ENCODE measurements around the gene PTPN20.

The PTPN20 gene

DNA sequence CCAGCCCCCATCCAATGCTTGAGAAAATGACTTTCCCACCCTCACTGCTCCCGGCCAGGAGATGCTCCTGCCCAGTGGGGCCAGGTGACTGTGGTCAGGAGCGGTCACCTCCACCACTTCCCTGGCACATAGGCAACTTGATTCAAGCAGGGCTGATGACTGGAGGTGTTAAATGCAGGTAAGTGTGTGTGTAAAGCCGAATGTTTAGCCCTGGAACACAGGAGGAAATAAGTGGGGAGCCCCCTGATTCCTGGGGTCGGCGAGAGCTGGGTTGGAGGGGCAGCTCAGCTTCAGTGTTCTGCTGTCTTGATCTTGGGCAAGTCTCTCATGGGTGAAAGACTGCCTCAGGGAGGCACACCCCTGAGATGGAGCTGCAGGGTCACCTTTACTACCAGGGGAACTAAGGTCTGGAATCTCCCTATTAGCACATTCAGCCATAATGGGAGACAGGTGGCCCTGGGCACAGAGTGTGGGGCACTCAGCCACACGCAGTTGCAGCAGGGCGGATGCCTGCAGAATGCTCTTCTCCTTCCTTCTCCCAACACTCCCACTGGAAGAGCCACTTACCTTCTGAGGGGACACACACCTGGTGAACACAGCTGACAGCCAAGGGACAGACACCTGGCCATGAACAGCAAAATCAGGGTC is 124.1 kb downstream of the PTPN20 start:
- DNase-seq (ENCODE audit: low read depth): no peak
- no peak overlapping the region for H3K4me3 ChIP-seq (ENCODE audit: low read depth, low read length)
- TF ChIP-seq, protein P1, sequence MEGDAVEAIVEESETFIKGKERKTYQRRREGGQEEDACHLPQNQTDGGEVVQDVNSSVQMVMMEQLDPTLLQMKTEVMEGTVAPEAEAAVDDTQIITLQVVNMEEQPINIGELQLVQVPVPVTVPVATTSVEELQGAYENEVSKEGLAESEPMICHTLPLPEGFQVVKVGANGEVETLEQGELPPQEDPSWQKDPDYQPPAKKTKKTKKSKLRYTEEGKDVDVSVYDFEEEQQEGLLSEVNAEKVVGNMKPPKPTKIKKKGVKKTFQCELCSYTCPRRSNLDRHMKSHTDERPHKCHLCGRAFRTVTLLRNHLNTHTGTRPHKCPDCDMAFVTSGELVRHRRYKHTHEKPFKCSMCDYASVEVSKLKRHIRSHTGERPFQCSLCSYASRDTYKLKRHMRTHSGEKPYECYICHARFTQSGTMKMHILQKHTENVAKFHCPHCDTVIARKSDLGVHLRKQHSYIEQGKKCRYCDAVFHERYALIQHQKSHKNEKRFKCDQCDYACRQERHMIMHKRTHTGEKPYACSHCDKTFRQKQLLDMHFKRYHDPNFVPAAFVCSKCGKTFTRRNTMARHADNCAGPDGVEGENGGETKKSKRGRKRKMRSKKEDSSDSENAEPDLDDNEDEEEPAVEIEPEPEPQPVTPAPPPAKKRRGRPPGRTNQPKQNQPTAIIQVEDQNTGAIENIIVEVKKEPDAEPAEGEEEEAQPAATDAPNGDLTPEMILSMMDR (conservative IDR thresholded peaks at IDR 0.05; ENCODE audit: low read depth, low read length): no peak

DNA sequence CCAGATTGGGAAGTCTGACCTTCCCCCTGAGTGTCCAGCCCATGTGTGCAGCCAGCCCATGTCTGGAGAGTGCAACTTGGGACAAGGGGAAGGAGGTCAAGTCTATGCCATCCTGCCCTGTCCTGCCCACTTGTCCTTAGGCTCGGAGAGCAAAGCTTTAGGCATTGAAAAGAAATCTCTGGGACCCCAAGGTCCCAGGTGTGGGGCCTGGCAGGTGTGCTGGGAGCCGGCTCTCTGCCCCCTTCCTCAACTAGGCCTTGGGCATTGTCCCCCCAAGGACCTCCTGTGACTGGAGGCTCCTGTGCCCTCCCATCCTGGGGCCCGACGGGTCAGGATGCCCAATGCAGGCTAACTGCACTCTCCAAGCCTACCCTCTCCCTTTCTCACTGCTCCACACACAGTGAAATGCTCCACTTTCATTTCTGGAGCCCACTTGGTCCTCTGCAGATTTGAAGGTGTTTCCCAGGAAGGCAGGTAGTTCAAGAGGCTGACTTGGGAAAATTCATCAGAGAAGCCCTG is 124.7 kb downstream of the PTPN20 start:
- no peak for DNase-seq (ENCODE audit: low read depth)
- H3K4me3 ChIP-seq (ENCODE audit: low read depth, low read length): no peak overlapping the region
- TF ChIP-seq, protein P1 (conservative IDR thresholded peaks at IDR 0.05; ENCODE audit: low read depth, low read length): no peak

DNA sequence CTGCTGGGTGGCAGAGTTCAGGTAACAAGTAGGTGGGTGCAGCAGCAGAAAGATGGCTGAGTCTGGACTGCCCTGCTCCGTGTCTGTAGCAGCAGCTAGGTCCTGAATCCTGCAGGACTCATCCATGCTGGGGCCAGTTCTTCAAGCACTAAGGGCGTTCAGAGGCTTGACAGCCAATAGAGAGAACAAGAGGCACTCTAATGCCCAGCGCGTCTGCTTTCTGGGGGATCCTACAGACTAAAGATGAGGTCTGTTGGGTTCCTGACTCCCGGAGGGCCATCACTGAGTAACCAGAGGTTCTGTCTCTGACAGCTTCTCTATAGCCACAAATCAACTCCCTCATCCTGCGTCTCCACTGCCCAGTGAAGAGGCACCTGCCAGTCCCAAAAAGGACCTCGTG is 125.5 kb downstream of the PTPN20 start:
- DNase-seq (ENCODE audit: low read depth): no peak
- no peak overlapping the region for H3K4me3 ChIP-seq (ENCODE audit: low read depth, low read length)
- TF ChIP-seq, protein P1 (conservative IDR thresholded peaks at IDR 0.05; ENCODE audit: low read depth, low read length): no peak

DNA sequence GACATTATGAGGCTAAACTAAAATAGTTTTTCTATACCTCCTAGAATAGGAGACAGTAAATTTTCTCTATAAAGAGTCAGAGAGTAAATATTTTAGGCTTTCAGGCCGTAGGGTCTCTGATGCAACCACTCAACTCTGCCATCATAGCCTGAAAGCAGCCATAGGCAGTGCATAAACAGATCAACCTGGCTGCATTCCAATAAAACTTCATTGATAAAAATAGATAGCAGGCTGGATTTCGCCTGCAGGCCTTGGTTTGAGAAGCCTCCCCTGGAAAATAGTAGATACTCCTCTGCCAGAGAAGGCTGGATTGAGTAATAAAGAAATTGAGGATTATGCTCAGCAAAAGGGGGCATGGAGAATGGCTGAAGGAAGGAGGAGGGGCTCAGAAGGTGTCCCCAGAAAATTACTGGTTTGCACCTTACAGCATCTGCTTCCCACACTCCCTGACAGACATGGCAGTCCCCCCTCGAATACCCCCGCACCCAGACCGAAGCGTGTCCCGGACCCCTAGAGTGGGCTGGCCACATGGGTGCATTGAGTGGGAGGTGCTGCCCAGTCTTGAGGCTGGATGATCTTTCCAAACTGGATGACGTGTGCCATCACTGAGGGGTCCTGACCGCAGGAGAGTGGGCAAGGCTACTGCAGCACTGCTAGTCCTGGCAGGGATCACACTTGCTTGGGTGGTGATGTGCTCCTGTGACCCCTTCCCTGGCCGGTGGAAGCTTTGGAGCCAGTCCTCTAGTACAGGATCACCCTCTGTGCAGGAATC is 126.6 kb downstream of the PTPN20 start:
- no peak overlapping the region for H3K4me3 ChIP-seq (ENCODE audit: low read depth, low read length)
- DNase-seq (ENCODE audit: low read depth): no peak
- TF ChIP-seq, protein P1 (conservative IDR thresholded peaks at IDR 0.05; ENCODE audit: low read depth, low read length): no peak

GRCh38 chr10:47038881-47039561 is 127.8 kb downstream of the PTPN20 start:
- DNase-seq (ENCODE audit: low read depth): no peak
- no peak overlapping the region for H3K4me3 ChIP-seq (ENCODE audit: low read depth, low read length)
- TF ChIP-seq, protein P1 (conservative IDR thresholded peaks at IDR 0.05; ENCODE audit: low read depth, low read length): no peak

- no peak overlapping the region for H3K4me3 ChIP-seq (ENCODE audit: low read depth, low read length)
- TF ChIP-seq, protein P1 (conservative IDR thresholded peaks at IDR 0.05; ENCODE audit: low read depth, low read length): no peak
- no peak for DNase-seq (ENCODE audit: low read depth)
Observed at GRCh38 chr10:47039562-47039913, 128.3 kb downstream of the PTPN20 start.
